Fibroblast of lung (primary cell): Measurements from ENCODE around the gene SLC26A2. TPM values are rescaled to one million over a fixed set of nuclear protein-coding genes. Genes with fewer than 3 reads are reported as not detected.
"Not testable (repeated sequence)": the region's sequence is repeated elsewhere in the genome, so short reads cannot be mapped to it uniquely, and the experiment has no call there.

Source experiments
- DNase-seq, 2 donors: peaks; one replicate each; pipeline versions ENCODE4 v3.0.0 to v3.0.0-alpha.2; 2010; ENCODE audit warnings: low read depth in 2 of 2
- H2AFZ ChIP-seq: 2 replicates; pipeline ENCODE4 v1.5.1; 2012; ENCODE audit warnings: low read length, control low read depth, inconsistent platforms
- H3K27ac ChIP-seq: 2 replicates; pipeline ENCODE4 v1.5.1; 2011; ENCODE audit warnings: low read length, control low read depth; ENCODE audit not compliant: insufficient read depth
- H3K27me3 ChIP-seq: 2 replicates; pipeline ENCODE4 v1.5.1; 2011; ENCODE audit warnings: mild to moderate bottlenecking, low read length; ENCODE audit not compliant: control insufficient read depth, insufficient read depth
- H3K36me3 ChIP-seq: 2 replicates; pipeline ENCODE4 v1.5.1; 2011; ENCODE audit warnings: low read length; ENCODE audit not compliant: control insufficient read depth, insufficient read depth
- H3K4me1 ChIP-seq: 2 replicates; pipeline ENCODE4 v1.5.1; 2011; ENCODE audit warnings: low read length; ENCODE audit not compliant: control insufficient read depth, insufficient read depth; ENCODE audit errors: extremely low read depth
- H3K4me2 ChIP-seq: 2 replicates; pipeline ENCODE4 v1.5.1; 2011; ENCODE audit warnings: low read length, control low read depth; ENCODE audit not compliant: insufficient read depth; ENCODE audit errors: extremely low read depth
- H3K4me3 ChIP-seq, 4 experiments: fragments of 200-600 bp in 1 of 4; sonication (generic) in 1 of 4; replicated peaks in 1 of 4; 2 replicates each; pipeline ENCODE4 v1.5.1; 2011 to 2016; ENCODE audit warnings: low read length in 4 of 4, low read depth in 3 of 4, mild to moderate bottlenecking in 3 of 4, control low read depth in 2 of 4, inconsistent platforms in 1 of 4, mixed read lengths in 1 of 4; ENCODE audit not compliant: insufficient read depth in 1 of 4; ENCODE audit errors: control extremely low read depth in 1 of 4
- H3K79me2 ChIP-seq: 2 replicates; pipeline ENCODE4 v1.5.1; 2012; ENCODE audit warnings: mild to moderate bottlenecking, low read length, inconsistent platforms; ENCODE audit not compliant: control insufficient read depth, insufficient read depth
- H3K9ac ChIP-seq: 2 replicates; pipeline ENCODE4 v1.5.1; 2011; ENCODE audit warnings: mild to moderate bottlenecking, low read length, control low read depth; ENCODE audit not compliant: insufficient read depth
- H3K9me3 ChIP-seq: 2 replicates; pipeline ENCODE4 v1.5.1; 2012; ENCODE audit warnings: low read depth, low read length; ENCODE audit not compliant: control insufficient read depth, insufficient read depth
- H4K20me1 ChIP-seq: 2 replicates; pipeline ENCODE4 v1.5.1; 2011; ENCODE audit warnings: low read length; ENCODE audit not compliant: control insufficient read depth, insufficient read depth; ENCODE audit errors: extremely low read depth
- EZH2 ChIP-seq: IDR thresholded peaks from 2 replicates; pipeline ENCODE4 v1.5.1; 2012; ENCODE audit warnings: low read length, control low read depth, mild to moderate bottlenecking; ENCODE audit errors: missing control alignments
- polyA plus RNA-seq, 2 donors: library from polyadenylated mRNA; depleted of rRNA in 1 of 2; stranded (reverse) in 1 of 2; unstranded in 1 of 2; fragments of >200 nt; gene quantifications; 2 replicates each; pipeline ENCODE4 v1.2.1, GENCODE V29; 2011 to 2012; ENCODE audit warnings: missing spikeins in 1 of 2
- total RNA-seq: library from RNA; depleted of rRNA; stranded (reverse); fragments of >200 nt; gene quantifications from 2 replicates; pipeline ENCODE4 v1.2.1, GENCODE V29; 2014
- TF ChIP-seq, protein P1 (sequence below), 2 donors: IDR thresholded peaks in 1 of 2; conservative IDR thresholded peaks in 1 of 2; 1 replicate in 1 of 2; 2 replicates in 1 of 2; pipeline ENCODE4 v1.5.1; 2011 to 2012; ENCODE audit warnings: low read length in 2 of 2, control low read depth in 1 of 2, inconsistent platforms in 1 of 2, low read depth in 1 of 2, mild to moderate bottlenecking in 1 of 2

SLC26A2 gene
- total and polyA plus RNA-seq, 2 donors (not counting 1 experiment from before 2014, with no cell fraction given) = 10.3 to 11.6 TPM

GRCh38 chr5:149943177-149943949 lies 17.2 kb upstream of the SLC26A2 start:
- H3K27ac ChIP-seq, DNase-seq, H3K9ac ChIP-seq, H3K79me2 ChIP-seq, H3K9me3 ChIP-seq, H4K20me1 ChIP-seq, H3K4me2 ChIP-seq, H3K4me1 ChIP-seq, H3K36me3 ChIP-seq, H2AFZ ChIP-seq, H3K27me3 ChIP-seq, H3K4me3 ChIP-seq: not testable (repeated sequence)

DNA sequence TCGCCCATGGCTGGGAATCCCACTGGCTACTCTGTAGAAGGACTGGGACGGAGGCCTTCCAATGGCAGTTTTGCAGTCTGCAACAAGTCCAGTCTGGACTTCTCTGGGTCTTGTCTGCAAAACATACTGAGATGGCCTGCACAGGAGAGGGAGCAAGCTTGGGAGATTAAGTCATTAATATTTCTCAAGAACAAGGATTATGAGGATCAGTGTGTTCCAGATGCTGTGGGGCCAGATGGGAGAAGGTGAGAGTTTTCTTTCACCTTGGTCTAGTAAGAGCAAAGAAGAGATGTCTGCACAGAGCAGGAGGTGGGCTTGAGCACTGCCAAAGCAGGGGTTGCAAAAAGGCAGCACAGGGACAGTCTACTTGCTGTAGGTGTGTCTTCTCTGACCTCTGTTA lies 15.9 kb upstream of the SLC26A2 start, which contains the start of gene PDE6A:
Gene PDE6A, minus strand, starts transcription at position 128 of the 400 bp plus-strand sequence. Its CDS starts 120 bp downstream, at position 8.
- Histone ChIP-seq H2AFZ (no peak within 1 kb of the TSS), H3K4me3 (no peak within 1 kb of the TSS), H3K9me3 (no peaks in the 10 kb centered on the region), H3K4me2 (no peak within 1 kb of the TSS), H3K9ac (no peak within 1 kb of the TSS), H3K27ac (no peak within 1 kb of the TSS), H4K20me1 (no peaks in the 10 kb centered on the region), H3K36me3 (no peaks in the 10 kb centered on the region), H3K27me3 (peaks cover 4% of the 10 kb centered on the region), H3K4me1 (no peaks in the 10 kb centered on the region), H3K79me2 (no peaks in the 10 kb centered on the region)
- TF ChIP-seq EZH2 = no peak
- TF ChIP-seq, protein P1, sequence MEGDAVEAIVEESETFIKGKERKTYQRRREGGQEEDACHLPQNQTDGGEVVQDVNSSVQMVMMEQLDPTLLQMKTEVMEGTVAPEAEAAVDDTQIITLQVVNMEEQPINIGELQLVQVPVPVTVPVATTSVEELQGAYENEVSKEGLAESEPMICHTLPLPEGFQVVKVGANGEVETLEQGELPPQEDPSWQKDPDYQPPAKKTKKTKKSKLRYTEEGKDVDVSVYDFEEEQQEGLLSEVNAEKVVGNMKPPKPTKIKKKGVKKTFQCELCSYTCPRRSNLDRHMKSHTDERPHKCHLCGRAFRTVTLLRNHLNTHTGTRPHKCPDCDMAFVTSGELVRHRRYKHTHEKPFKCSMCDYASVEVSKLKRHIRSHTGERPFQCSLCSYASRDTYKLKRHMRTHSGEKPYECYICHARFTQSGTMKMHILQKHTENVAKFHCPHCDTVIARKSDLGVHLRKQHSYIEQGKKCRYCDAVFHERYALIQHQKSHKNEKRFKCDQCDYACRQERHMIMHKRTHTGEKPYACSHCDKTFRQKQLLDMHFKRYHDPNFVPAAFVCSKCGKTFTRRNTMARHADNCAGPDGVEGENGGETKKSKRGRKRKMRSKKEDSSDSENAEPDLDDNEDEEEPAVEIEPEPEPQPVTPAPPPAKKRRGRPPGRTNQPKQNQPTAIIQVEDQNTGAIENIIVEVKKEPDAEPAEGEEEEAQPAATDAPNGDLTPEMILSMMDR (conservative IDR thresholded peaks at IDR 0.05 in 1 of 2, IDR thresholded peaks at IDR 0.05 in 1 of 2; ENCODE audit: low read depth in 1 of 2, low read length in 2 of 2) = no peak
- DNase-seq = no peak

DNA sequence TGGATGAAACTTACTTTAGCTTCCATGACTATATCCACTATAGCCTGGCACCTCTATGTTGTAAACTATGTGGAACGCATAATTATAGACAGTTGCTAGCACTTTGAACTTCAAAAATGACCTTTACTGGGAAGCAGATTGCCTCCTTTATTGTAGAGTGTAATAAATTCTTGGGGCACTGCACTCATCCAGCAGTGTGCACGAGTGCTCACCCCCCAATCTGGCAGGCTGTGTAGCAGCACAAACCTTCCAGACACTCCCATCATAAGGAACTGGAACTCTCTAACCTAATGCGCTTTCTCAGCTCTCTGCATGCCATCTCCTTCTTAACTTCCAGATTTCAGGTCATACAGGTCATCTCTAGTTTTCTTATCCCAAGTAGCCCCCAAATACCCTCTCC lies 14.4 kb upstream of the SLC26A2 start:
- no peaks in the 10 kb centered on the region for H3K36me3 ChIP-seq
- H3K27me3 ChIP-seq = peaks cover 6% of the 10 kb centered on the region
- no peak overlapping the region for H3K9ac ChIP-seq
- no peaks in the 10 kb centered on the region for H3K79me2 ChIP-seq
- H3K9me3 ChIP-seq = no peaks in the 10 kb centered on the region
- H3K4me2 ChIP-seq = no peak overlapping the region
- no peak overlapping the region for H3K27ac ChIP-seq
- no peak for TF ChIP-seq EZH2
- TF ChIP-seq, protein P1 (conservative IDR thresholded peaks at IDR 0.05 in 1 of 2, IDR thresholded peaks at IDR 0.05 in 1 of 2; ENCODE audit: low read depth in 1 of 2, low read length in 2 of 2) = no peak
- no peak overlapping the region for H2AFZ ChIP-seq
- no peaks in the 10 kb centered on the region for H4K20me1 ChIP-seq
- H3K4me1 ChIP-seq = no peaks in the 10 kb centered on the region
- DNase-seq = no peak
- no peak overlapping the region for H3K4me3 ChIP-seq
